HG03097 (cell line): ENCODE measurements around the gene MIB1.
A peak's percentile ranks its signal among the peaks of the same experiment; 100 is the strongest.

Experiments used
- ATAC-seq: cut with Tn5 transposase; IDR thresholded peaks from one replicate; pipeline ENCODE4 v1.9.1; 2021; ENCODE audit not compliant: unreplicated experiment, low FRiP score

The MIB1 gene

DNA sequence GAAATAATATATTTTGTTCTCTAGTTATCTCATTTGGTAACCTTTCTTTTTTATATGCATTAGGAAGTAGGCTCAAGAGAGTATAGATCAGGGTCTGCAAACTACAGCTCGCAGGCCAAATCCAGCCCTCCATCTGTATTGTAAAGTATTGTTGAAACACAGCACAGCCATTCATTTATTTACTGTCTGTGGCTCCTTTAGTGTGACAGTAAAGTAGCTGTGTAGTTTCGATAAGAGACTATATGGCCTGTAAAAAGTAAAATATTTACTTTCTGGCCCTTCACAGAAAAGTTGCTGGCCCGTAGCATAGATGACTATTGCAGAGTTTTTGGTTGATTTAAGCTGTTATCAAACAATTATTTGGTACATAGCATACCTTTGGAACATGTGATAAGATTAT, 67.6 kb downstream of the MIB1 start:
- ATAC-seq = no peak

DNA sequence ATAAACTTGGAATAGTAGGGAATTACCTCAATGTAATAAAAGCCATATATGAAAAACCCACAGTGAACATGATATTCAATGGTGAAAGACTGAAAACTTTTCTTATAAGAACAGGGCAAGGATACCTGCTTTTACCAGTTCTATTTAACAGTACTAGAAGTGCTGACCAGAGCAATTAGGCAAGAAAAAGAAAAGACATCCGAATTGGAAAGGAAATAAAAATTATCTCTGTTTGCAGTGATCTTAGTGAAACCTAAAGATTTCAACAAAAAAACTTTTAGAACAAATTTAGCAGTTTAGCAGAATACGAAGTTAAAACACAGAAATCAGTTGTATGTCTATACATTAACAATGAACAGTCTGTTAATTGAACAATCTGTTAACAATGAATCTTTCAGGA, 69.1 kb downstream of the MIB1 start:
- no peak for ATAC-seq

DNA sequence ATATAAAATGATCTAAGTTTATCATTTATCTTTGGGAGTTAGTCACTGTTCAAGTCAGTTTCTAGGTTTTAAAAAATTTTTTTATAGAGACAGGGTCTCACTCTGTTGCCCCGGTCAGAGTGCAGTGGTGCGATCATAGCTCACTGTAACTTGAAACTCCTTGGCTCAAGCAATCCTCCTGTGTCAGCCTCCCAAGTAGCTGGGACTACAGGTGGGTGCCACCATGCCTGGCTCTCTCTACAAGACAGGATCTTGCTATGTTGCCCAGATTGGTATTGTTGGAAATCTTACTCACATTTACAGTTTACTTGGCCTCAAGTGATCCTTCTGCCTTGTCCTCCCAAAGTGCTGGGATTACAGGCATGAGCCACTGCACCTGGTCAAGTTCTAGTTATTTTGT, 74.5 kb downstream of the MIB1 start:
- no peak for ATAC-seq

DNA sequence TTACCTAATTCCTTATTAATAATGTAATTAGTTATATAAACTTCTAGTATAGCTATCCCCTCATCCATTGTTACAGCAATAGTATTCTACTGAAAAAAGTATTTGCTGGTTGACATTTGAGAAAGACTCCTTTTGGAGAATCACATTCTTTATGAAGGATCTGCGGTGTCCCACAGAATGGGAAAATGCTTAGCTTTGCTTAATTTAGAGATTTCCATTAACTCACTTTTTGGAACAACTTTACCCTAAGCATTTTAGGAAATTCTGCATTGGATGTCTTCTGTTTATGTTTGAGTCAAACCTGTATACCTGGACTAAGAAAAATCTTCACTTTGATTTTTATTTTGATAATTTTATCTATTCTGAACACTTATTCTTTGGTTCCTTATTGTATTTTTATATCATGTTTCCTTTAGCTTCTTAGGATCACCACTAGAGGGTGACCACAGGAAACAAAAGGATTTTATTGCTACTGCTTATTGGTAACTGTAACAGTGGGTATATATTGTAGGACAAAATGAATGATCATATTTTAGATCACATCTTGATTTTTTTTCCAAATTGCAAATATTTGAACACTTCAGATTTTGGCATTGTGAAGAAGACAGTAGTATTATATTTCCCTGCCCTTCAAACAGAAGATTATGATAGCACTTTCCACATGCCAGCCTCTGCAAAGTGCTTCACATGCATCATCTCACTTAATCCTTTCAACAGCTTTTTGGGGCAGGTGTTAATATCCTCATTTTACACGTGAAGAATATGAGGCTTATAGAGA, 79.6 kb downstream of the MIB1 start:
- ATAC-seq = no peak

DNA sequence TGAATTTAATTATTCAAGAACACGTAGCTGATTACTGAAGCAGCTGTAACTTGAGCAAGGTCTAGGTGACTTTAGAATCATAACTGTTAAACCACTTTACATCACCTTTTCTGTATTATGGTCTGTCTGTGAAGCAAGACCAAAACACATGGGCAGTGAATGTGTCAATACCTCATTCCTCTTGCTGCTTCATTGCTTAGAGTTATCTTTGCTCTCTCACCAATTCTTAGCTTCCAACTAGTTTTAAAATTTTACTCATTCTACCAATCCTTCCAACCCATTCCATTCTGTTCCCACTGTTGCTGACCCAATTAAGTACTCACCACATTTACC, 80.2 kb downstream of the MIB1 start:
- ATAC-seq = no peak

DNA sequence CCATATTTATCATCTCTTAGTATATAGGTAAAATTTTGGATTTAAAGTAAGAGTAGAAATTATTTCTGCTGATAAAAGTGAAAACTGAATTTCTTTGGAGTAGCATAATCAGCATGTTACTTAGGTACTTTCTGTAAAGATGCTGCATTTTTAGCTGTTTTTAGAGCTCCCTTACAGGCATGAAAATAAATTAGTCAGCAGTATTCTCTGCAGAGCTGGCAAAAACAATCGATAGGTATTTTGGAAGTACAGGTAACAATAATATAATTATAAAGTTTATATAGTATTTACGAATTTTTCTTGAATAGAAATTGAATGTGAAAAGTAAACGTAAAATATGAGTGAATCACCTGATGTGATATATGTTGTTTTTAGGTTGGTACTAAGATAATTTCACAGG, 83.3 kb downstream of the MIB1 start:
- no peak for ATAC-seq

DNA sequence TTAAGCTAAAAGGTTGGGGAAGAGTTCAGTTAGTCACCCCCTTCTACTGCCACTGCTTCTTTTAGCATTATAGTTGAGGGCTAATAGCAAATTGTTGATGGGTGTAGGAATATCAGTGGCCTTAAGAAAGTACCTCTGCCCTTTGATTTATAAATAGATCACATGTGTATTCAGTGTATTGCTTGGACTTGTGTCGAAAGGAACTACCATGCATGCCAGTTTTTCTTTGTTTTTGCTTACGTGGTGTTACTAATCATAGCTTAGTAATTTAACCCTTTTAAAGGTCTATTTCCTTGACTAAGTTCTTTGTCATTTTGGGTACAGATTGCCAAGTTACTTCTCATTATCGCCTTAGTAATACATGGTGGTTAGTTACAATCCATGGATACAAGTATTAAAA, 85.6 kb downstream of the MIB1 start:
- no peak for ATAC-seq

DNA sequence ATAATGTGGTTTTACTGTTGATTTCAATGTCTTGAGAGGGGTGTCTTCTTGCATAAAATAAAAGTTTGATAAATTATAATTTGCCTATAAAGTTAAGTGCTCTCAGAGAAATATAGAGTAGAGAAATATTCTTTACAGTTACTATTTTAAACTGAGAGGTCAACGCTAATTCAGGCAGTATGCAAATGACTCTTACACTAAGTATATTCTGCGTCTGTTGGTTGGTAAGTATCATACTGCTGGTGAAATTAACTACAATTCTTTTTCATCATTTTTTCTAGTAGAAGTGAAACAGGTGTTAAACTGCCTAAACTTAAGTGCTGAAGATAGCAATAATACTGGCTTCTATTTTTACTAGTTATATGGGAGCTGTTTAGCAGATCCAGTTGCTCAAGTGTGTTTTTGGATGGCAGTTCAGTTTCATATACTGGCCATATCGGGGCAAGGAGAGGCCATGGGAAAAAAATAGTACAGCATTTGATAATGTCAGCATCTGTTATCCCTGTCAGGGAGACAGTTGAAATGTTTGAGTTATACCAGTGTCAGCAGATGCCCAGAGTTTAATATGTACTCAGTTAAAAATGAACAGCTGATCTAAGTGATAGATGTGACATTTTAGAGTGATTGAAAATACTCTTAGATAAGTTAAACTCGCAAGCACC, 86.2 kb downstream of the MIB1 start:
- ATAC-seq = no peak

DNA sequence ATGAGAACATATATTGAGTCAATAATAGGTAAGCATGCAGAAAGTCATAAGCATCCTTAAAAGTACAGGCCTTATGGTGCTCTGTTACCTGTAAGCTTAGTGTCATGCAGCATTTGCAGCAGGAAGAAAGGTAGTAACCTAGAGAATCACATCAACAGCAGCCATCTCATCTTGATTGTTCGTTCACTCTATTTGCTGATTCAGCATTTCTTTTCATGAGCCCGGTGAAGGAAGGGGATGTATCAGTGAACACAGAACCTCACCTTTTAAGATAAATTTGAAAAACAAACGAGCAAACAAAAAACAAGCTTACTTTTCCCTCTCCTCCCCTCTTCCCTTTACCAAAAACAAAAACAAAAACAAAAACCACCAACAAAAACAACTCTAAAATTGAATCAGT, 89.9 kb downstream of the MIB1 start:
- no peak for ATAC-seq

DNA sequence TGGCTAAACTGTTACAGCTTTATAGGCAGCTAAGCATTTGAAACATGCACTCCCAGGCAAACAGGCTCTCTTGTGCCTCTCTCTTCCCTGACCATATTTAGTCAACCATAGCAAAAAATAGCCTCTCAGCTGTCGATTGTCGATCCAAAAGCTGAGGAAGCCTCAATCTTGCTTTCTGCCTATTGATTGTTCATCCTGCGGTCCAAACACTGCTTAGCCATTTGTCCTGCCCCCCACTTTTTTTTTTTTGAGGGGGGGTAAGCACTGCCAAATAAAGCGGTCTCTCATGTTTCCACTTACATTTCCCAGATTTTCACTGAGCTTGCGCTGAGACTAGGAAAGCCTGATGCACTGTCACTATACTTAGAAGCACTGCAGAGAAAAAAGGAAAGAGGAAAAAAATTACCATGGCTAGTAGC, 90.8 kb downstream of the MIB1 start:
- no peak for ATAC-seq

DNA sequence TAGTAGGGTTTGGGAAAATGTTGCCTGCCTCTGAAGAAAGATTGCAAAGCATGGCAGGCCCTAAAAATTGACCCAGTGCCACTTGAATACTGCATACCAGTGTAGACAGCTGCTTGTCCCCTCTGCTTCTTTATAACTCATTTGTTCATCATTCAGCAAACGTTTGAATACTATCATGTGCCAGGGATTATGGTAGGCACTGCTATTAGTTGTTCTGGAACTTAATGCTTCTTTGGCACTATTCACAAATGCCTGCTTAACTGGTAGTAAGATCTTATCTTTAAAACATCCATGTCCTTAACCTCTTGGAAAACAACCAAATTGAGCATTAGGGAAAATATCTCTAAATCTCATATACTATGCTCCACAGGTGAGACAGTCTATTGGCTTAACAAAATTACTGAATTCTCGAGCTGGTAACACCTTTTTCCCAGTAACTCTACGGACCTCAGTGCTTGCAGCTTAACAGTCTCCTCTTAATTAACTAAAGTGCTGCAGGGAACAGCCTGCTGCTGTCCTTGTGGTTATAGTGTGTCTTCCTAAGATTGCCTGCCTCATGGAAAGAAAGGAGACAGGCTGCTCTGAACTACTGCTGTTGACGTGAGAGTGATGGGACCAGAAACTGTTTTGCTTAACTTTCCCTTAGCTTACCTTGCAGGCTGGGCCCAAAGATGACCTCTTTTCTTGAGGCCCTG, 93.2 kb downstream of the MIB1 start:
- no peak for ATAC-seq

DNA sequence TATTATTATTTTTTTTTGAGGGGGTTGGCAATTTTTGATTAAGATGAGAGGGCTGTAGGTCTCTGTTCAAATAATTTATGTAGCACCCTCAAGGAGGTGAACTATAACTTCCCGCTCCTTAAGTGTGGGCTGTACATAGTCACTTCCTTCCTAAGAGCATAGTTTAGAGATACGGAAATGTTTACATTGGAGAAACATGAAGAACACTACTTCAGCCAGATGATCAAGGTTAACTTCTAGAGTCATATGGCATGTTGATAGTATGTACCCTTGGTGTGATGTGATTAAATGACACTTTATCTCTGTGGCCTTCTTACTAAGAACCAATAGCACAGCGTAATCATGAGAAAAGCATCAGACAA, 93.7 kb downstream of the MIB1 start:
- no peak for ATAC-seq

DNA sequence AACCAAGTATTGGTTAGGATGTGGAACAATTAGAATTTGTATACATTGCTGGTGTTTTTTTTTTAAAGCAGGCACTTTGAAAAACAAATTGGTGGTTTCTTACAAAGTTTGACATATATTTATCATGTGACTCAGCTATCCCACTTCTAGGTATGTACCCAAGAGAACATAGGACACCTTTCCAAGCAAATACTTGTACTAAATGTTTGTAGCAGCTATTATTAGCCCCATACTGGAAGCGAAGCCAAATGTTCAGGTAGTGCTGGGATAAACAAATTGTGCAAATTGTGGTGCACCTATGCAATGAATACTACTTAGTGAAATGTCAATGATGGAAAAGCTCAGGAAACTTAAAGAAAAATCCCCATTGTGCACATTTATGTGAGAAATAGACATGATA, 101.0 kb downstream of the MIB1 start:
- ATAC-seq = no peak

DNA sequence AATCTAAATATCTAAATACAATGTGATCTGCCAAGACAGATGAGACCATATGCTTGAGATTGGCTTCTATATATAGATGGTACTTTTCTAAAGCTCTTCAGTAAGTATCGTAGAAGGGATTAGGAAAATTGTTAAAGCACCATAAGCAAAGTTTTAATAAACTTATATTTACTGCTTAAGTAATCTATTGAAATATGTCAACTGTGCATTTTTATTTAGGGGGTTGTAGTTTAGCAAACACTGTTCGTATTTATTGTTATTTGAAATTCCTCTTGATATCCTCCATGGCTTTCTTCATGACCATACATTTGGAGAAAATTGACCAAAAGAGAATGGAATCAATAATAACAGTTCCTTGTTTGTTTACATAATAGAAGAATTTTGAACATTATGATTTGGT, 102.7 kb downstream of the MIB1 start:
- no peak for ATAC-seq

DNA sequence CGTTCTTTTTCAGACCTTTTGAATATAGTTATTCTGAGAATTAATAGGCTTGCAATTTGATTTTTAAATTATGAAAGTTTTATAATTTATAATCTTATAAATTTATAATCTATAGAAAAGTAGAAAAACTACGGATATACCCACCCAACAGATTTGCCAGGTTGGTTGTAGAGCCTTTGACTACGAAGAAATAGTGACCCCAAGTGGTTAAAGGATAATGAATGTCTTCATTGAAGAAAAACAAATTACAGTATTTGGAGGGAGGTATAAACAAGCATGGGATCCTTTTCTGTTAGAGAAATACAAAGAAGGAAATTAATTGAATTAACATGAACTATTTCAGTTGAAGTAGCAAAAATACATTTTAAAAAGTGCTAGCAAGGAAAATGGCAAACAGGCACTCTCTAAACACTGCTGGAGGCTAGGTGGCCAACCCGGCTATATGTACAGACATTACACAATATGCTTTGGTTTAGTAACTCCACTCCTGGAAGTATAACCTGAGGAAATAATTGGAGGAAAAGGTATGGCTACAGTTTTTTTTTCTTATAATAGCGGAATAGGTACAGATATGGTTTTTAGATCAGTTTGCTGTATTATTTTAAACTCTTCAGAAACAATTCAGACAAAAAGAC, 110.9 kb downstream of the MIB1 start:
- no peak for ATAC-seq

DNA sequence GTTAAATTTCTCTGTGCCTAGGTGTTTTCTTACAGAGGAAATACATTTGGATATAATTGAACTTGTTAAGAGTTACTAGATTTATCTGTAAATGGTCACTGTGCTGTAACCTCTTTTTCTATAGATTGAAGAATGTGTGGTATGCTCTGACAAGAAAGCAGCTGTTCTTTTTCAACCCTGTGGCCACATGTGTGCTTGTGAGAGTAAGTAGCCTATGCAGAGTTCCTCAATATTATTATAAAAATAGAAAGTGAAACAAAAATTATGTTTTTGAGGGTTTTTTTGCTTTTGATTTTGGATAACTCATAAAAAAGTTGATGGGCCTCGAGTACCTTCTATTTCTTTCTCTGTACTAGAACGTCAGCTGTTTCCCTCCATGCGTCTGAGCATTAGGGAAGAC, 112.4 kb downstream of the MIB1 start:
- peak; percentile 78 for ATAC-seq

DNA sequence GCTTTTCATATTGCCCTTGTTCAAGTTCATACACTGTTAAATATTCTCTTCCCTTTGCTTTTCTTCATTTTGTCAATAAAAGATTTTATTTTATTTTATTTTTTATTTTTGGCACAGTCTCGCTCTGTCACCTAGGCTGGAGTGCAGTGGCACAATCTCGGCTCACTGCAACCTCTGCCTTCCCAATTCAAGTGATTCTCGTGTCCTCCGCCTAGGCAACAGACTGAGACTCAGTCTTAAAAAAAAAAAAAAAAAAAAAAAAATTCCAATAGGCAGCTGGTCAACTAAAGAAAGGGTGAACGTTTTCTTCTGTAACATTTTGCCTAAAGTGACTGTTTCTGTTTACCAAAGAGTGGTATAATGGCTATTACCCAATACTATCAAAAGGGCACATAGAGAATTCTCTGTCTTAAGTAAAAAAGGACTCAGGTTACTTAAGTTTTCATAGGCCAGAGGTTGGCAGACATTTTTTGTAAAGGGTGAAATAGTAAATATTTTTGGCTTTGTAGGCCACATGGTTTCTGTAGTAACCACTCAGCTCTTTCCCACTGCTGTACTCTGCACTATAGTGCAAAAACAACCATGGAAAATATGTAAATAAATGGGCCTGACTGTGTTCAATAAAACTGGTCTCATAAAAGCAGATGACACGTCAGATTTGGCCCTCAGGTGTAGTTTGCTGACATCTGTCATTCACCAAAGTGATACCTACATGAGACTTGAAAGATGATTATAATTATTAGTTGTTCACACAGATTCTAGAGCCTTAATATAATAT, 113.4 kb downstream of the MIB1 start:
- no peak for ATAC-seq

DNA sequence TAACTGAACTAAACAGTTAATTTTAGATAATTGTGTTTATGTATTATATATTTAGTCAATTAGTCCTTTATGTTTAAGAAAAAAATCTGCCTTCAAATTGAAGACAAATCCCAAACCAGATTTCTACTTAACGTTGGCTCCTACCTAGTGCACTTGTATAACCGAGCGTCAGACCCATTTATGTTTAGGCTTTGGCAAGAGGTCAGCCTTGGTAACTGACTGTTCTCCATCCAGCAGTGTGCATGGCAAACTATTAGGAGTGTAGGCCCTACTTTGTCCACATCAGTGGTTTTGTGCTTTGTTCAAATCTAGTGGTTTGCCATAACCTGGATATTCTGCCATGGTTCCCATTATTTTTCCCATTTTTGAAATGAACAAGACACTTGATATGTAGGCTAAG, 114.8 kb downstream of the MIB1 start:
- no peak for ATAC-seq

DNA sequence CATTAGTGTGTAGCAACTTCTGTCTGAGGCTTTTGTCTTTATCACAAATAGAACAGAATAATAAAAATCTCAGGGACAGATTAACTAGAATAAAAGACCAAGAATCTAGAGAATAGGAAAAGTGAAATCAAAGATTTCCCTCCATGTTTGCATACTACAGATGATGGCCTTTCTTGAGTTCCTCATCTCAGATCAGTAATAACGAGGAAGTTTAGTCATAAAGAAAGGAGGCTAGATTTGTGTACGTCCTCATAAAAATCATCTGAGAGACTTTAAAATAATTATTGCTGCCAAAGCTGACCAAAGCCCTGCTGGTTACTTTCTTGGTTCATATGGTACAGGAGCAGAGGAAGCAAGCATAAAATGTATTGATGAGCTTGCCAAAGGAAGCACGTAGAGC, 117.3 kb downstream of the MIB1 start:
- no peak for ATAC-seq

DNA sequence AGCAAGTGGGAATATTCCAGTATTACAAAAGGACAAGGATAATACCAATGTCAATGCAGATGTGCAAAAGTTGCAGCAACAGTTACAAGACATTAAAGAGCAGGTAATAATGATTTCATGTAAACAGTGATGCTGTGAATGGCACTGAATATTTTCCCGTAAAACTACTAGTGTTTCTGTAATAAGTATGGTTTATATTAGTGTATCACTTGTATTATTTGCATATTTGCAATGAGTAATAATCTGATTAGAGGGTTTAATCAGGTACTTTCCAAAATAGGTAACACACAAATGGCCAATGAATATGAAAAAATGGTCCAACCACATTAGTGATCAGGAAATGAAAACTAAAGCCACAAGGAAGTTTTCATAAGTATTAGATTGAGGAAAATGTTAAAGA, 118.0 kb downstream of the MIB1 start:
- ATAC-seq = no peak

DNA sequence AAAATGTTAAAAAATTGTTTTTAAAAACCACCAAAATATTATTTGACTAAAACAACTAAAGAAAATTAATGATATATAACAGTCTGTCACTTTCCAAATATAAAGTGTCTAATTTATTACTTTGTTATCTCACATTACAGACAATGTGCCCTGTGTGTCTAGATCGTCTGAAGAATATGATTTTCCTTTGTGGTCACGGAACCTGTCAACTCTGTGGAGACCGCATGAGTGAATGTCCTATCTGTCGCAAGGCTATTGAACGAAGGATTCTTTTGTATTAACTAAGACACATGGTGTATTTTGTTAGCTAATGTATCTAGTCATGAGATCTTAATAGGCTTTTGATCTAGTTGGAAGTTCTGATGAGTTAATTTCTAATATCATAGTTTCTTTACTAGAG, 123.8 kb downstream of the MIB1 start:
- no peak for ATAC-seq
